ENCODE measurements around the gene B3GNT3. TPM values are rescaled to one million over a fixed set of nuclear protein-coding genes. Genes with fewer than 3 reads are reported as not detected.
A peak's percentile ranks its signal among the peaks of the same experiment; 100 is the strongest.

The B3GNT3 gene
- total RNA-seq, 1 donor from 2014 or later, result not detected

GRCh38 chr19:17837972-17838371 lies 43.0 kb downstream of the B3GNT3 start:
- Mint-ChIP-seq H3K27ac (no peak overlapping the region), H3K9me3 (no peaks in the 10 kb centered on the region), H3K4me1 (peaks cover 3% of the 10 kb centered on the region), H3K36me3 (ENCODE audit: low read depth) (peaks cover 80% of the 10 kb centered on the region), H3K27me3 (no peaks in the 10 kb centered on the region), H3K4me3 (no peak overlapping the region)
- ChIA-PET CTCF (interaction anchor here (0.7 kb wide), 1 partner anchor 13 kb away, joined by 3 read pairs; no protein-coding TSS in a partner anchor), POLR2A (interaction anchor here (1.9 kb wide), 1 partner anchor 10 kb away, joined by 10 read pairs; the partner anchor contains the start of gene JAK3)
- DNase-seq (no peak), ATAC-seq (ENCODE audit: low read depth) (no peak)
- TF ChIP-seq CTCF (IDR thresholded peaks at IDR 0.05), result no peak
- intact Hi-C loops (cut with micrococcal nuclease), result no loop called here

GRCh38 chr19:17840019-17840418 lies 45.1 kb downstream of the B3GNT3 start:
- POLR2A ChIA-PET, result interaction anchor here (0.7 to 2.0 kb wide), 5 partner anchors 8 to 177 kb away, joined by 3 to 10 read pairs (median 6); partner anchors contain the start of genes JAK3 and RPL18A
- Mint-ChIP-seq H3K4me1 (peaks cover 14% of the 10 kb centered on the region), H3K4me3 (no peak overlapping the region), H3K36me3 (ENCODE audit: low read depth) (peaks cover 87% of the 10 kb centered on the region), H3K27me3 (no peaks in the 10 kb centered on the region), H3K9me3 (no peaks in the 10 kb centered on the region), H3K27ac (no peak overlapping the region)
- intact Hi-C loops (cut with micrococcal nuclease), result no loop called here
- DNase-seq (no peak), ATAC-seq (ENCODE audit: low read depth) (no peak)
- TF ChIP-seq CTCF (IDR thresholded peaks at IDR 0.05), result no peak
- CTCF ChIA-PET, result interaction anchor here (1.0 to 1.7 kb wide), 2 partner anchors 73 to 85 kb away, joined by 3 read pairs; no protein-coding TSS in a partner anchor

GRCh38 chr19:17841371-17841809 lies 46.5 kb downstream of the B3GNT3 start:
- intact Hi-C loops (cut with micrococcal nuclease), result no loop called here
- CTCF ChIA-PET, result no interaction called here
- Mint-ChIP-seq H3K27me3 (no peaks in the 10 kb centered on the region), H3K9me3 (no peaks in the 10 kb centered on the region), H3K4me1 (peaks cover 28% of the 10 kb centered on the region), H3K4me3 (no peak overlapping the region), H3K36me3 (ENCODE audit: low read depth) (peaks cover 78% of the 10 kb centered on the region), H3K27ac (no peak overlapping the region)
- TF ChIP-seq CTCF (IDR thresholded peaks at IDR 0.05), result no peak
- ATAC-seq (ENCODE audit: low read depth), result no peak
- POLR2A ChIA-PET, result interaction anchor here (0.5 to 2.0 kb wide), 3 partner anchors 8 to 99 kb away, joined by 3 to 12 read pairs (median 8); no protein-coding TSS in a partner anchor
- DNase-seq, result no peak

GRCh38 chr19:17841810-17842662 lies 47.1 kb downstream of the B3GNT3 start:
- Mint-ChIP-seq H3K27ac (no peak overlapping the region), H3K4me3 (no peak overlapping the region), H3K27me3 (no peaks in the 10 kb centered on the region), H3K36me3 (ENCODE audit: low read depth) (peaks cover 72% of the 10 kb centered on the region), H3K4me1 (peaks cover 31% of the 10 kb centered on the region), H3K9me3 (no peaks in the 10 kb centered on the region)
- ATAC-seq (ENCODE audit: low read depth) (peak; percentile 87), DNase-seq (no peak)
- ChIA-PET CTCF (no interaction called here), POLR2A (interaction anchor here (0.5 kb wide), 1 partner anchor 100 kb away, joined by 12 read pairs; no protein-coding TSS in a partner anchor)
- intact Hi-C loops (cut with micrococcal nuclease), result no loop called here
- TF ChIP-seq CTCF (IDR thresholded peaks at IDR 0.05), result no peak

GRCh38 chr19:17842663-17843291 lies 47.8 kb downstream of the B3GNT3 start:
- ATAC-seq (ENCODE audit: low read depth) (no peak), DNase-seq (no peak)
- no peak overlapping the region for H3K4me3 Mint-ChIP-seq
- intact Hi-C loops (cut with micrococcal nuclease), result no loop called here
- CTCF ChIA-PET, result no interaction called here
- POLR2A ChIA-PET, result interaction anchor here (0.5 kb wide), 1 partner anchor 377 kb away, joined by 3 read pairs; no protein-coding TSS in a partner anchor
- no peaks in the 10 kb centered on the region for H3K9me3 Mint-ChIP-seq
- peaks cover 68% of the 10 kb centered on the region for H3K36me3 Mint-ChIP-seq (ENCODE audit: low read depth)
- no peaks in the 10 kb centered on the region for H3K27me3 Mint-ChIP-seq
- H3K4me1 Mint-ChIP-seq, result peaks cover 35% of the 10 kb centered on the region
- no peak for TF ChIP-seq CTCF (IDR thresholded peaks at IDR 0.05)
- H3K27ac Mint-ChIP-seq, result no peak overlapping the region
